ENCODE measurements around the gene MEX3B. TPM values are rescaled to one million over a fixed set of nuclear protein-coding genes. Genes with fewer than 3 reads are reported as not detected.

MEX3B gene
- total RNA-seq, 2 donors from 2014 or later, result 0.73 to 47.6 TPM

DNA sequence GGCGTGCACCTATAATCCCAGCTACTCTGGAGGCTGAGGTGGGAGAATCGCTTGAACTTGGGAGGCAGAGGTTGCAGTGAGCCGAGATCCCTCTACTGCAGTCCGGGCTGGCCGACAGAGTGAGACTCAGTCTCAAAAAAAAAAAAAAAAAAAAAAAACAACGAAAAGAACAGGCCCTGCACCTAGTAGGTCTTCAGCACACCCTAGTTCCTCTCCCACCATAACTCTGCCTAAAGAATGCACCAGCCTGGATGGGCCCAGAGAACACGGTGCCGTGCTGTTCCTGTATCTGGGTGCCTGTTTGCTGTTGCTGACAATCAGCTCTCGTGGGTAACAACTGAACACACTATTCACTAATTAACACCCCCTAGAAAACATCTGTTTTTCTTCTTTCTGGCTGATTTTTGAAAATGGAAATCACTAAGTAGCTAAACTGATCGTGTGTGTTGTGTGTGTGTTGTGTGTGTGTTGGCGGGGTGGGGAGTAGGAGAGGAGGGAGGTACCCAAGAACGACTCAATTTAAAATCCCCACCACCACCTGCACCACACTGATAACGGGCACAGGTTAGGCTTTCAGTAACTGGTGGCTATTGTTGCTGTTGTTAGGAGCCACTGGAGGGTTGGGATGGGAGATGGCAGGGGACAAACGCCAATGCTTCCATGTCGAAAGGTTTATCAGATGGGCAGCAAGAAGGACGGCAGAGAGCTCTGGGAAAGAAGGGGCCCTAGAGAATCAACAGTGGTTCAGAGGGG lies 40.6 kb upstream of the MEX3B start:
- TF ChIP-seq POLR2A (IDR thresholded peaks at IDR 0.05) (no peak), POLR2AphosphoS5 (IDR thresholded peaks at IDR 0.05) (no peak)
- TF ChIP-seq, protein P1, sequence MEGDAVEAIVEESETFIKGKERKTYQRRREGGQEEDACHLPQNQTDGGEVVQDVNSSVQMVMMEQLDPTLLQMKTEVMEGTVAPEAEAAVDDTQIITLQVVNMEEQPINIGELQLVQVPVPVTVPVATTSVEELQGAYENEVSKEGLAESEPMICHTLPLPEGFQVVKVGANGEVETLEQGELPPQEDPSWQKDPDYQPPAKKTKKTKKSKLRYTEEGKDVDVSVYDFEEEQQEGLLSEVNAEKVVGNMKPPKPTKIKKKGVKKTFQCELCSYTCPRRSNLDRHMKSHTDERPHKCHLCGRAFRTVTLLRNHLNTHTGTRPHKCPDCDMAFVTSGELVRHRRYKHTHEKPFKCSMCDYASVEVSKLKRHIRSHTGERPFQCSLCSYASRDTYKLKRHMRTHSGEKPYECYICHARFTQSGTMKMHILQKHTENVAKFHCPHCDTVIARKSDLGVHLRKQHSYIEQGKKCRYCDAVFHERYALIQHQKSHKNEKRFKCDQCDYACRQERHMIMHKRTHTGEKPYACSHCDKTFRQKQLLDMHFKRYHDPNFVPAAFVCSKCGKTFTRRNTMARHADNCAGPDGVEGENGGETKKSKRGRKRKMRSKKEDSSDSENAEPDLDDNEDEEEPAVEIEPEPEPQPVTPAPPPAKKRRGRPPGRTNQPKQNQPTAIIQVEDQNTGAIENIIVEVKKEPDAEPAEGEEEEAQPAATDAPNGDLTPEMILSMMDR (IDR thresholded peaks at IDR 0.05), result no peak
- Histone ChIP-seq H3K27ac (no peak overlapping the region), H3K4me1 (replicated peaks) (no peaks in the 10 kb centered on the region), H3K27me3 (replicated peaks; ENCODE audit: insufficient read depth) (no peaks in the 10 kb centered on the region), H3K36me3 (no peaks in the 10 kb centered on the region), H3K9me3 (no peaks in the 10 kb centered on the region), H3K4me3 (no peak overlapping the region)
- intact Hi-C loops (cut with DNase I), result no loop called here
- WGBS, result 90% methylated on average over 16 of the region's 16 CpGs
- no peak for DNase-seq (ENCODE audit: low spot score)

DNA sequence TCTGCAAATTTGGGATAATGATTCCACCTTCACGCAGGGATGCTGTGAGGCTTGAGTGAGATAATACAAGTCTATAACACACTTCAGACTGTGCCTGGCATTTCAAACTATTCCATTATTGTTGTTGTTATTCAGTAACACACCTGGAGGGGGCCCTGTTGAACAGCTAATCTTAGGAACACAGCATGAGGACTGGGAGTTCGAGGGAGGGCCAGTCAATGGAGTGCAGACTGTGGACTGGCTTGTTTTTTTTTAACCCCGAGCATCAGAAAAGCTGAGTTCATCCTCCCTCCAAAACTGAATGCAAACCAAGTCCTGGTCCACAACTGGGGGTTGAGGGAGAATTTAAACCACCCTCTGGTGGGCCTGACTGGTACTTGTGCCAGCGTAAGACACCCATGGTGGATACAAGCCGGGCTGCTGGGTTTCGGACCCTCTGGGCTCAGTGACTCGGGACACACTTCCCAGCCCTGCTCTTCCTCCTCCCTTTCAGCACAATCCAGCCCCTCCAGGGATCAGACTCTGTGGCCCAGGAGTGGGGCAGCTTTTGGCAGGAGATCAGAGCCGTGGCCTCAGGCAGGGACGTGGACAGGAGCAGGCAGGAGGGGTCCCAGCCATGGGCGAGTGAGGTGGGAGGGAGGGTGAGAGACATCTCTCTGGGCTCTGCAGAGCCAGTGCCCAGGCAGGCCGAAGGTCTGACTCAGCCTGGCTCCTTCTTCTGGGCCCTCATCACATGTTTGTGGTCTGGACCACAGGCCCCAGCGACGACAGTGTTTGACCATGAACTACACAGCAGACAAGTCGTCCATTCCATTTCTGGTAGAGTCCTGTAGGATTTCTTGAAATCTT lies 36.3 kb upstream of the MEX3B start:
- Histone ChIP-seq H3K27ac (no peak overlapping the region), H3K27me3 (replicated peaks; ENCODE audit: insufficient read depth) (no peaks in the 10 kb centered on the region), H3K4me1 (replicated peaks) (no peaks in the 10 kb centered on the region), H3K36me3 (no peaks in the 10 kb centered on the region), H3K4me3 (no peak overlapping the region), H3K9me3 (no peaks in the 10 kb centered on the region)
- TF ChIP-seq, protein P1 (IDR thresholded peaks at IDR 0.05), result no peak
- TF ChIP-seq POLR2AphosphoS5 (IDR thresholded peaks at IDR 0.05), result no peak
- no peak for TF ChIP-seq POLR2A (IDR thresholded peaks at IDR 0.05)
- 61% methylated on average over 14 of the region's 14 CpGs for WGBS
- no peak for DNase-seq (ENCODE audit: low spot score)
- intact Hi-C loops (cut with DNase I), result no loop called here

- H3K27ac ChIP-seq, result no peak overlapping the region
- no peaks in the 10 kb centered on the region for H3K4me1 ChIP-seq (replicated peaks)
- TF ChIP-seq POLR2AphosphoS5 (IDR thresholded peaks at IDR 0.05) (no peak), POLR2A (IDR thresholded peaks at IDR 0.05) (no peak)
- TF ChIP-seq, protein P1 (IDR thresholded peaks at IDR 0.05), result no peak
- no peaks in the 10 kb centered on the region for H3K27me3 ChIP-seq (replicated peaks; ENCODE audit: insufficient read depth)
- no peak overlapping the region for H3K4me3 ChIP-seq
- no peak for DNase-seq (ENCODE audit: low spot score)
- no peaks in the 10 kb centered on the region for H3K36me3 ChIP-seq
- no peaks in the 10 kb centered on the region for H3K9me3 ChIP-seq
- intact Hi-C loops (cut with DNase I), result no loop called here
- WGBS, result 92% methylated on average over 6 of the region's 6 CpGs
Measured at GRCh38 chr15:82080774-82081173, 35.0 kb upstream of the MEX3B start.

DNA sequence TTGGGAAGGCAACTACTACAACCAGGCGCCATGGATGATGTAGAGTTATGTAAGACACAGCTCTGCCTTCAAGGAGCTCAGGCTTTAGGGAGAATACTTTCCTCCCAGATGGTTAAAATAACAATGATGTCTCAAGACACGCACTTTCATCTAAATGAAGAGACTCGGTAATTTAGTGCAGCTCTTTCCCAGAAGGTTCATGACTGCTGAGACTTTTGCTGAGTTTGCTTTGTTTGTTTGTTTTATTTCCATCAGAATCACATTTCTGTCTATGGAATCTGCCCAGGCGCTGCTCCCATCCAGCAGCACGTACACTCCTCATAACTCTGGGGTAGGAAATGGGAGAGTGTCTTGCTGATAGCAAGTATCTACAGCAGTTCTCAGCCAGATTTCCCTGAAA lies 33.9 kb upstream of the MEX3B start:
- no peak overlapping the region for H3K4me3 ChIP-seq
- 59% methylated on average over 5 of the region's 5 CpGs for WGBS
- no peaks in the 10 kb centered on the region for H3K4me1 ChIP-seq (replicated peaks)
- no peak for DNase-seq (ENCODE audit: low spot score)
- intact Hi-C loops (cut with DNase I), result no loop called here
- H3K9me3 ChIP-seq, result no peaks in the 10 kb centered on the region
- H3K36me3 ChIP-seq, result no peaks in the 10 kb centered on the region
- no peaks in the 10 kb centered on the region for H3K27me3 ChIP-seq (replicated peaks; ENCODE audit: insufficient read depth)
- TF ChIP-seq POLR2AphosphoS5 (IDR thresholded peaks at IDR 0.05), result no peak
- TF ChIP-seq POLR2A (IDR thresholded peaks at IDR 0.05), result no peak
- TF ChIP-seq, protein P1 (IDR thresholded peaks at IDR 0.05), result no peak
- no peak overlapping the region for H3K27ac ChIP-seq

All from prostate gland (tissue), 2 donors.